ENCODE results near the gene MIPOL1.
A peak's percentile ranks its signal among the peaks of the same experiment; 100 is the strongest.
"Not testable (repeated sequence)": the region's sequence is repeated elsewhere in the genome, so short reads cannot be mapped to it uniquely, and the experiment has no call there.

The MIPOL1 gene, protein sequence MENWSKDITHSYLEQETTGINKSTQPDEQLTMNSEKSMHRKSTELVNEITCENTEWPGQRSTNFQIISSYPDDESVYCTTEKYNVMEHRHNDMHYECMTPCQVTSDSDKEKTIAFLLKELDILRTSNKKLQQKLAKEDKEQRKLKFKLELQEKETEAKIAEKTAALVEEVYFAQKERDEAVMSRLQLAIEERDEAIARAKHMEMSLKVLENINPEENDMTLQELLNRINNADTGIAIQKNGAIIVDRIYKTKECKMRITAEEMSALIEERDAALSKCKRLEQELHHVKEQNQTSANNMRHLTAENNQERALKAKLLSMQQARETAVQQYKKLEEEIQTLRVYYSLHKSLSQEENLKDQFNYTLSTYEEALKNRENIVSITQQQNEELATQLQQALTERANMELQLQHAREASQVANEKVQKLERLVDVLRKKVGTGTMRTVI

DNA sequence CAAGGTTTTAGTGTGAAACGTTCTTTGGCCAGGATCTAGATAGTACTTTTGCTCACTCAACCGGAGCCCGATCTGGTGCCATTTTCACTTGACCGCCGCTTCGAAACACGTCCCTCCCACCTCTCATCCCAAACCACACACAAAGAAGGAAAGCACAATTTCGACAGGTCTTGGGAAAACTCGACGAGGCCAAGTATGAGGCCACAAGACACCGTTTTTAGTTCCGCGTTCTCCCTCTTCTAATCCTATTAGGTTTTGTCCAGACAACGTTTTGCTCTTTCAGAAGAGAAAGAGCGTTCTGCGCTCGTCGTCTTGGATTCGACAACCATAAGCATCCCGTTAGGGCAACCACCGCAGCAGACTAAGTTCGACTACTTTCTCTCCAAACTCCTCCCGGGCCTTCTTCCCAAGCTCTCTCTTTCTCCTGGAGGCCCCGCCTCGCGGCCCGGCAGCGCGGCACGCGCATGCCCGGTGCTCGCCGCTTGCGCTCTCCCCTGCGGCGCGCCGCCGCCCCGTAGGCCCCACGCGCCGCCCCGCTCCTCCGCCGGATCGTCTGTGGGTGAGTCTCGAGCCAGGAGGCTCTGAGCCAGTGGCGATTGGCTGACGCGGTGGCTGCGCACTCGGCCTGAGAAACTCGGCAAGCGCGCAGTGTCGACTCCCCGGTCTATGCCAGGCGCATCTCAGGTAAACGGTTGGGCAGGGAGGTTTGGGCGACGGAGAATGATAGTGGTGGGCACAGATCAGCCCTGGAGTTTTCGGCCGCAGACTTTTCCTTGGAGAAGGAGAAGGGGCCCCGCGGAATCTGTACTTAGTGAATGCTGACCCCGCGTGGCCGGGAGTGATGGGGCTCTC is at the start of gene MIPOL1:
TSS of gene MIPOL1 (plus strand) at position 517 of the 852 bp plus-strand sequence. CDS start 49,952 bp downstream, outside the sequence.
- peak; percentile 65 for DNase-seq

DNA sequence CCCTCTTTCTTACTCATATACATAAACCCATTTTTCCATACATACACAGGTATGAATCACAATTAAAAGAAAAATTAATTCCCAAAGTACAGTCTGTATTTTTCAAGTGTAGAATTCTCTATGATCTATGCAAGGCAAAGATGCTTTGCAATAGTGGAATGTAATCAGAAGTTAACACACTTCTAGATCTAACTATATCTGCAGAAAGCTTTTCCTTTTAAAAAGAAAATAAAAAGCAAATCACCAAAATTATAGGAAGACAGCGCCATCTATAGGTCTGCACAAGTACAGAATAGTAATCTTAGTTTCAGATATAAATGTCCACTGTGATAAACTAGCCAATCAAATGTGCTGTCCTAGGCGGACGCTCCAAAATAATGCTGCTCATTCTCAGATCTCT is 47.3 kb upstream of the MIPOL1 start:
- DNase-seq = no peak

DNA sequence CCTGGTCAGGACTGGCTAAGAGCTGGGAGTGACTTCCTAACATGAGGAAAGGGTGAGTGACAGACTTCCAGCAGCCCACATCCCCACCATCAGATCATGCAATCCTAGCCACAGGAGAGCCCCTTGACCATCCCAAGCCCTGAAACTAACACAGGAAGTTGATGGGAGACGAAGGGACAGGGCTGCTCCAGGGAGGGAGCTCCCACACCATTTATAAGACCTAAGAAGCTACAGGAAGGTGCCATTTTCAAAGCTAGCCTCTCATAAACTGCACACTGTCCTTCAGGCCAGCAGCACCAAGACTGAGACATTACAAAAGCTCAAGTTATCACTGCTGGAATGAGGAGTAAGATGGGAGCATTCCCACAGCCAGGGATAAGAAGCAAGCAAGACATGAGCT is 44.7 kb upstream of the MIPOL1 start:
- DNase-seq = no peak

DNA sequence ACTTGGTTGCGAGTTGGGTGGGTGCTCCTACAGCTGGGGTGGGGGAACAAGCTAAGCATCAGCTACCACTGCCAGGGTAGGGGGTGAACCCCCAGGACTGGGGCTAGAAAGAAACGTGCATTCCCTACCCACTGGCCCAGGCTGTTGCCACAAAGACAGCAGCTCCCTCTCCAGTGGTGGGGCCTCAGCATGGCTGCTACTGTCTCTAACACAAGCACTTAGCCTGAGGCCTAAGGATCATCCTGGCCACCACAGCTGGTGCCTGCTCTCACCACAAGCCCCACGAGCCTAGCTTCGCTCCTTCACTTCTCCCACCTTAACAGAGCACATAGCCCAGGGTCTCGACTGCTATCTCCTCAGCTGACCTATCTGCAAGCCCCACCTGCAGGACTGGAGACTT is 44.3 kb upstream of the MIPOL1 start:
- DNase-seq = no peak

DNA sequence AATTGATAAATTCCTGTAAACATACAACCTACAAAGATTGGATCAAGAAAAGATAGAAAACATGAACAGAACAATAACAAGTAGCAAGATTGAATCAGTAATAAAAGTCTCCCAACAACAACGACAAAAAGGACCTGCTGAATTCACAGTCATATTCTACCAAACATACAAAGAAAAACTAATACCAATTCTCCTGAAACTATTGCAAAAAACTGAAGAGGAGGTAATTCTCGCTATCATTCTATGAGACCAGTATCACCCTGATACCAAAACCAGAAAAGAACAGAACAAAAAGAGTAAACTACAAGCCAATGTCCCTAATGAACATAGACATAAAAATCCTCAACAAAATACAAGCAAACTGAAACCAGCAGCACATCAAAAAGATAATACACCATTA is 39.8 kb upstream of the MIPOL1 start:
- no peak for DNase-seq

DNA sequence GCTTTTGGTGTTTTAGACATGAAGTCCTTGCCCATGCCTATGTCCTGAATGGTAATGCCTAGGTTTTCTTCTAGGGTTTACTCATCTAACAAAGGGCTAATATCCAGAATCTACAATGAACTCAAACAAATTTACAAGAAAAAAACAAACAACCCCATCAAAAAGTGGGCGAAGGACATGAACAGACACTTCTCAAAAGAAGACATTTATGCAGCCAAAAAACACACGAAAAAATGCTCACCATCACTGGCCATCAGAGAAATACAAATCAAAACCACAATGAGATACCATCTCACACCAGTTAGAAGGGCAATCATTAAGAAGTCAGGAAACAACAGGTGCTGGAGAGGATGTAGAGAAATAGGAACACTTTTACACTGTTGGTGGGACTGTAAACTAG is 35.4 kb upstream of the MIPOL1 start:
- not testable (repeated sequence) for DNase-seq

DNA sequence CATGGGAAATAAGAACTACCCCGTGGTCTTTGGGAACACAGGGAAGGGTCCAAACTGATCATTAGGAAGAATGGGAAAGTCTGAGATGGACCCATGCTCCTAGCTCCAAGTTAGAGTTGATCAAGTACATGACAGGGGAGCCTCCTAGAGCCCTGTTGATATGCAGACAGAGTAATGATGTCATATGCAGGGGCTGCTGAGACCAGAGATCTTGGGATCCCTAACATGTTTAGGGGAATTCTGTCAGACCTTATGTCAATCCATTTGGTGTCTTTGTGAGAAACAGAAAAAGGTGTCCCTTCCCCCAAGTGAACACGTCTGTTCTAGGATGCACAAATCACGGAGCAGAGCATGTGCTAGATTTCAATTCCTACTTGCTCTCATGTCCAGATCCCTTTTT is 31.9 kb upstream of the MIPOL1 start:
- no peak for DNase-seq

DNA sequence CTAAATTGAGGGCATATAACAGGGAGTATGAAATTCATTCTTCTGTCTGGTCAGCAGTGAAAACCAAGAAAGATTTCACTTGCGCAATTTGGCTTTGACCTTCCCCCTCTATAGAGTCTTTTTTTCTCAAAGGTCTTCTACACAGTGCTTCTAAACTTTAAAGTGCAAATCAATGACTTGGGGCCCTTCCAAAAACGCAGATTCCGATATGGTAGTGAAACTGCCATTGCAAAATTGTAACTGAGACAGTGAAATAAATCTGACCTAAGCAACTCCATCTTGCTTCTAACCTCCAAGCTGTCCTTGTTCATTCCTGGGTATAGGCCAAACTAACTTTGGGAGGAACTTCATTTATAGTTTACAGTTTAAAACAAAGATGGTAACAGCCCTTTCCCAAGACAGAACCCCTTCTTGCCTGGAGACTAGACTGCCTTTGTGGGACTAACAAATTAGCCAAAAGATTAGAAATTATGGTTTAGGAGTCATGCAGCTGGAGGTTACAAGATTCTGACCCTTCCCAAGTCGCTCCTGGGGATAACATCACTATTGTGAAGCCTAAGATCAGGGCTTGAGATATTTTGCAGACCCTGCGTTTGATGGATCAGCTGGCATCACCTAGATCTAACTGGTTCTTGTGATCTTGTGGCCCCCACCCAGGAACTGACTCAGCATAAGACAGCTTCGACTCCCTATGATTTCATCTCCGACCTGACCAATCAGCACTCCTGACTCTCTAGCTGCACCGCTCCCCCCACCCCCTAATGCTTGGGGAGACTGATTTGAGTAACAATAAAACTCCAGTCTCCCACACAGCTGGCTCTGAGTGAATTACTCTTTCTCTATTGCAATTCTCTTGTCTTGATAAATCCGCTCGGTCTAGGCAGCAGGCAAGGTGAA is 30.3 kb upstream of the MIPOL1 start:
- DNase-seq = no peak

DNA sequence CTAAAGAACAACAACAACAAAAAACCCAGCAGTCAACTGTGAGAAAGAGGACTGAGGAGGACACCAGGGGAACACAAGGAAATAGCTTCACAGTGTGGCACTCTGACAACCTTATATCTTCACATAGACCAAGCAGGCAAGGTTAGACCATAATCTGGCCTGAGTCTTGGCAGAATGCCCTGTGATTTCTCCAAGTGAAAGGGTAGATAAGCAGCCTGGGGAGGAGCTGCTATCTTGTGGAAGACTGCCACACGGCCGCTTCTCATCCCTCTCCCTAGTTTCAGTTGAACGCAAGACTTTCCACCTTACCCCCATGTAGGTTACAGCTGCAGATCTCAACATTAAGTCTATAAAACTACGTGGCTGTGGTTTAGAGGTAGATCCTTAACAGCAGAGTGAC is 29.0 kb upstream of the MIPOL1 start:
- no peak for DNase-seq

DNA sequence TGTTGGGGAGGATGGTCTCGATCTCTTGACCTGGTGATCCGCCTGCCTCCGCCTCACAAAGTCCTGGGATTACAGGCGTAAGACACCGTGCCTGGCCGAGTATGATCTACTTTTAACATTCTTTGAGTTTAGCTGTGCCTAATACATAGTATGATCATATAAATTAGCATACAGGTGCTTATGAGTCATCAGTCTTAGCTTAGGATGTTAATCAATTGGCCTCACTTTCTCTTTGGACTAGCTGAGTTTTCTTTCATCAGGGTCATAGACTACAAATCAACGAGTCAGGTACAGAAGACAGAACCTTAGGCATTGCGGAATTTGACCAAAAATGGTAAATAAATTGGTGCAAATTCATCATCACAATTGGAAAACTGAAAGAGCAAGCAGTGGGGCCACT is 27.5 kb upstream of the MIPOL1 start:
- DNase-seq = no peak

DNA sequence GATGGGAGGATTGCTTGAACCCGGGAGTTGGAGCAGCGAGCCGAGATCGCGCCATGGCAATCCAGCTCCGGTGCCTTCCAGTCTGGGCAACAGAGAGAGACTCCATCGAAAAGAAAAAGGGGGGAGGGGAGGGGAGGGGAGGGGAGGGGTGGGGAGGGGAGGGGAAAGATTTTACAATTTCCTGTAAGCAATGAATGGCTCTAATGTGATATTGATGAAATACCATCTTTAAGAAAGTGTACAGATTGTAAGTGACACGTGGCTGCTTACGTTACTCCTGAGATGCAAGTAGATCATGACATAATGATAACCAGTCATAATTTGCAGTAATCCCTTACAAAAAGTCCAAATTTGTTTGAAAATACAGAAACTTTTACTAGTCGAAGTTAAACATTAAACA is 26.7 kb upstream of the MIPOL1 start:
- DNase-seq = no peak

DNA sequence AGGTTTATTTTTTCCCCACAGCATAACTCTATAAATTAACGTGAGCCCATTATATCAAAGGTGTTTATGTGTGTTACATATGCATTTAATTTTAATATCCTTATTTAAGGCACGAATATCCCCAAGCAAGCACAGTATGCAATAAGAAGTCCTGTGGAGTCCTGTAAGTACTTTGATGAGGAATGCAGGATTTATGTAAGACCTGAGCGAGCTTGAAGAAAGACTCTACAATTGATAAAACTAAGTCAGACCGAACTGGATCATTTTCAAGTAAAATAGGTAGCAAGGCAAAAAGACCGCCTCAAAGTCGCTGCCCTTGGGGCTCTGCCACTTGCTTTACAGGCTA is 26.1 kb upstream of the MIPOL1 start:
- DNase-seq = no peak

DNA sequence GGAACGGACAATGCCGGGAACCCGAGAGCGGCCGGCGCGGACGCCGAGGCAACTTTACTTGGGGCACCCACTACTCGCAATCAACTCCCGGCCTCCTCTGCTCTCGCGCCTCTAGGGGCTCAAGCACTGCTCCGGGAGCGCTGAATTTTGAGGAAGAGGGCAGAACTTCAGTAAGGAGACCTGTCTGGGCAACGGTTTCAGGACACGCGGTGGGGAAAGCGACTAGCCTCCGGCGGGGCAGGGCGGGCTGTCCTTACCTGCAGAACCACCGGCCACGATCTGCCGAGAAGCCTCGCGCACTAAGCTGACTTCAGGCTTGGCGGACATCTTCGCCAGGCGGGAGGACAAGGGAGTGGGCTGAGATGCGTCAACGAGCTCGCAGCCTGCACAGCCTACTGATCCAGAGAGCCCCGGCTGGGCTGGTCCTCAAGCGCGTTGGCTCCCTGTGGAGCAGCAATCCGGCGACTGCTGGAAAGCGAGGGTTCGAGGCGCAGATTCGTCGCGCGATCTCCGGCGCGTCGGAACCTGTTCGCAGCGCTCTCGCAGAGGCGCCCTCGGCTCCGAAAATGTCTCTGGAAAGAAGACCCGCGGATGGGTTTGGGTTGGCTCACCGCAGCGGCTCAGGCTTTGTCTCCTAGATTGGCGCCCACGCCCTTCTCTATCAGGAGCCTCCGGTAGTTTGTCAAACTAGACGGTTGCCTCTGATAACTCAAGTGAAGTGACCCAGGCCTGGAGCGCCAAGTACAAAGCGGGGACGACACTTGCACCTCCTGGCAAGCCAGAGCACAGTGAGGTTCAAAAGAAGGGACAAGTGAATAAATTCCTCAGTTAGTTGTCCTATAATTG is 25.5 kb upstream of the MIPOL1 start, which contains the start of gene SLC25A21:
TSS of gene SLC25A21 (minus strand) at position 583 of the 846 bp plus-strand sequence.
- peak; percentile 86 for DNase-seq

DNA sequence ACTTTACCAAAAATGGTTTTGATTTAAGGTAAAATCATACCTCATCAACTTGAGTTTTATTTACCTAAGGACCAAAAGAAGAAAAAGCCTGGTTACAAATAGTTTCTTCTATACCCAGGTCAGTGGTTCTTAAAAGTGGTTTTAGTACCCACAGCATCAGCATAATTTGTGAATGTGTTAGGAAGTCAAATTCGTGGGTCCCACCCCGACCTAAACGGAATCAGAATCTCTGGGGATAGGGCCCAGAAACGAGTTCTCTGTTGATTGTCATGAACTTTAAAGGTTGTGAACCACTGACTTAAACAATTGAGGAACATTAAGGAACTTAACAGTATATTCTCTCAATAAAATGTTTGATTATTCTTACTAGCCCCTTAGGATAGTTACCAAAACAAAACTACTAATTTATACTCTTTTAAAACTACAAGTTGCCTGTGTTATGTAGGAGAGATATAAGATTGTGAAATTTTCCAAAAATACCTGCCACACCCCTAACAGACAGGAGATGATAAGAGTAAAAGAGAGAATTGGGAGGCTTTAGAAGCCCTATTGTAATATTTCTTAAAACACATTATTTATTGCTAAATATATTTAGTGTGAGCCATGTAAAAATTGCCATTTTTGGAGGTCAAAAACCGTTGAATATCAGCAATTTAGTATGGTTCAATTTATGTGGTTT is 24.7 kb upstream of the MIPOL1 start:
- DNase-seq = no peak

DNA sequence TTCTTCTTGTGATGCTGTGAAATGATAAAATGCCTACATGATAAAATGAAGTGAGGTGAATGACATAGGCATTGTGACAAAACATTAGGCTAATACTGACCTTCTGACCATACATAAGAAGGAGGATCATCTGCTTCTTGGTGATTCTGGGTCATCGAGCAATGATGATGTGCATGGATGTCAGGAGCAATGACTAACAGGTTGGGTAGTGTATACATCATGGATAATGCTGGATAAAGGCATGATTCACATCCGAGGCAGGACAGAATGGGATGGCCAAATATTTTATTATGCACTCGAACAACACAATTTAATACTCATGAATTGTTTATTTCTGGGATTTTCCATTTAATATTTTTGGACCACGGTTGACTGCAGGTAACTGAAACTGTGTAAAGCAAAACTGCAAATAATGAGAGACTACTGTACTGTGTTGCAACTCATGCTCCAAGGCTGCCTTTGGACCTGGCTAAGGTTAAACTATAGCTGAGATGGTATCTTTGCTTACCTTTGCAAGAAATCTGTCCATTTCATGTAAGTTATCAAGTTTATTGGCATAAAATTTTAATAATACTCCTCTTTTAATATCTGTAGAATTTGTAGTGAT is 17.7 kb upstream of the MIPOL1 start:
- no peak for DNase-seq

DNA sequence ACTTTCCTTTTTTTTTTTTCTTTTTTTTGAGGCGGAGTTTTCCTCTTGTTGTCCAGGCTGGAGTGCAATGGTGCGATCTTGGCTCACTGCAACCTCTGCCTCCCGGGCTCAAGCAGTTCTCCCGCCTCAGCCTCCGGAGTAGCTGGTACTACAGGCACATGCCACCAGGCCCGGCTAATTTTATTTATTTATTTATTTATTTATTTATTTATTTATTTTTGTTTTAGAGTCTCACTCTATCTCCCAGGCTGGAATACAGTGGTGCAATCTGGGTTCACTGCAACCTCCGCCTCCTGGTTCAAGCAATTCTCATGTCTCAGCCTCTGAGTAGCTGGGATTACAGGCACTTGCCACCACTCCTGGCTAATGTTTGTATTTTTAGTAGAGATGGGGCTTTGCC is 16.9 kb upstream of the MIPOL1 start:
- not testable (repeated sequence) for DNase-seq

DNA sequence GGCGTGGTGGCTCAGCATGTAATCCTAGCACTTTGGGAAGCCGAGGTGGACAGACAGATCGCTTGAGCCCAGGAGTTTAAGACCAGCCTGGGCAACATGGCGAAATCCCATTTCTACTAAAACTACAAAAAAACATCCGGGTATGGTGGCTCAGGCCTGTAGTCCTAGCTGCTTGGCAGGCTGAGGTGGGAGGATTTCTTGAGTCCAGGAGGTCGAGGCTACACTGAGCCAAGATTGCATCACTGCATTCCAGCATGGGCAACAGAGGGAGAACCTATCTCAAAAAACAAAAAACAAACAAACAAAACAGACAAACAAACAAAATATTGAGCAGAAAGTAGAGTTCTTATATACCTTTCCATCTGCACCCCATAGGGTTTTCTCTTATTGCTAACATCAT is 16.3 kb upstream of the MIPOL1 start:
- DNase-seq = no peak

DNA sequence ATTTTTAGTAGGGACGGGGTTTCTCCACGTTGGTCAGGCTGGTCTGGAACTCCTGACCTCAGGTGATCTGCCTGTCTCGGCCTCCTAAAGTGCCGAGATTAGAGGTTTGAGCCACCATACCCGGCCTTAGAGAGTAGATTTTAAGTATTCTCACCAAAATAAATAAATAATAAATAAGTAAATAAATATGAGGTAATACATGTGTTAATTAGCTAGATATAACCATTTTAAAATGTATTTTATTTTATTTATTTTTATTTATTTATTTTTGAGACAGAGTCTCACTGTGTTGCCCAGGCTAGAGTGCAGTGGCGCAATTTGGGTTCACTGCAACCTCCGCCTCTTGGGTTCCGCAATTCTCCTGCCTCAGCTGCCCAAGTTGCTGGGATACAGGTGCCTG is 13.2 kb upstream of the MIPOL1 start:
- not testable (repeated sequence) for DNase-seq

DNA sequence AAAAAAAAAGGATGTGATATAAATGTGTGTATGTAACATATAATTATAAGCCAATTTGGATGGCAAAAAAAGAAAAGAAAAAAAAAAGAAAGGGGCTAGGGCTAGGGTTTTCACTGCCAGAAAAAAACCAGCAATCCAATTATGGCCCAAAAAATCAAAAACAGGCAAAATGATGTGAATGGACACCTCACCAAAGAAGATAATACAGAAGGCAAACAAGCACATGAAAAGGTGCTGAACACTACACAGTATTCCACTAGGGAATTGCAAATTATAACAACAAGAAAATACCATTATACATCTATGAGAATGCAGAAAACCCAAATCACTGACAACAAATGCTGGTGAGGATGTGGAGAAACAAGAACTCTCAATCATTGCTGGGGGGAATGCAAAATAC is 12.1 kb upstream of the MIPOL1 start:
- DNase-seq = no peak

DNA sequence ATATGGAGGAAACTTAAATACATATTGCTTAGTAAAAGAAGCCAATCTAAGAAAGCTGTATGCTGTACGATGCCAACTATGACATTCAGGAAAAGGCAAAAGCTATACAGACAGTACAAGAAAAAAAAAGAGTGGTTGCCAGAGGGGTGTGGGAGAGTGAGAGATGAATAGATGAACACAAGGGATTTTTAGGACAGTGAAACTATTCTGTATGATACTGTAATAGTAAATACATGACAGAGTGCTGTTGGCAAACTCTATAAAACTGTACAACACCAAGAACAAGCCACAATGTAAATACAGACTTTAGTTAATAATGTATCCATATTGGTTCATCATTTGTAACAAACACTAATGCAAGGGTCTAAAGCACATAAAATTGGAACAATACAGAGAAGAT is 10.9 kb upstream of the MIPOL1 start:
- DNase-seq = no peak

DNA sequence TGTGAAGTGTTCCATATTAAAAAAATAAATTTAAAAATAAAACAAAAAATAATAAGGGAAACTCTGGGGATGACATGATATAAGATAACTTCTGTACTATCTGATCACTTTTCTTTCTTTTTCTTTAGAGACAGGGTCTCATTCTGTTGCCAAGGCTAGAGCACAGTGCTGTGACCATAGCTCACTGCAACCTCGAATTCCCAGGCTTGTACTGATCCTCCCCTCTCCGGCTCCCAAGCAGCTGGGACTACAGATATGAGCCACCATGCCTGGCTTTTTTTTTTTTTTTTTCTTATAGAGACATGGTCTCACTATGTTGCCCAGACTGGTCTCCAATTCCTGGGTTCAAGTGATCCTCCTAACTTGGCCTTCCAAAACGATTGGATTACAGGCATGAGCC is 10.4 kb upstream of the MIPOL1 start:
- DNase-seq = no peak
